GM20431 (cell line): ENCODE measurements around the gene COX4I1.

Experiments used
- in situ Hi-C: fragments of 300-500 bp; cut with MseI, MboI; formaldehyde crosslinking; loops from one replicate; pipeline ENCODE4 v1.15.0; 2020; ENCODE audit warnings: low sequenced_read_pairs; ENCODE audit not compliant: unreplicated experiment

The COX4I1 gene

GRCh38 chr16:85796599-85796998 lies 2.9 kb upstream of the COX4I1 start:
- in situ Hi-C loops: no loop called here

- in situ Hi-C loops: no loop called here
These were observed 1.2 kb upstream of the COX4I1 start for GRCh38 chr16:85798283-85798776.

- in situ Hi-C loops: no loop called here
These were observed 496 bp upstream of the COX4I1 start for GRCh38 chr16:85798901-85799496.

- in situ Hi-C loops: loop anchor here (25.0 kb wide), 1 partner anchor 712 kb away; the partner anchor contains the start of gene FOXF1
These were observed 800 bp downstream of the COX4I1 start for GRCh38 chr16:85800321-85800669.

GRCh38 chr16:85803570-85803969 lies 4.1 kb downstream of the COX4I1 start:
- in situ Hi-C loops: loop anchor here (25.0 kb wide), 1 partner anchor 709 kb away; the partner anchor contains the start of gene FOXF1

GRCh38 chr16:85805442-85806045 lies 6.0 kb downstream of the COX4I1 start:
- in situ Hi-C loops: loop anchor here (25.0 kb wide), 1 partner anchor 707 kb away; the partner anchor contains the start of gene FOXF1

- in situ Hi-C loops: loop anchor here (25.0 kb wide), 1 partner anchor 706 kb away; the partner anchor contains the start of gene FOXF1
These were observed 7.0 kb downstream of the COX4I1 start for GRCh38 chr16:85806539-85806938.

GRCh38 chr16:85807340-85807739 lies 7.8 kb downstream of the COX4I1 start:
- in situ Hi-C loops: loop anchor here (25.0 kb wide), 1 partner anchor 705 kb away; the partner anchor contains the start of gene FOXF1

GRCh38 chr16:85808104-85808503 lies 8.6 kb downstream of the COX4I1 start:
- in situ Hi-C loops: loop anchor here (25.0 kb wide), 1 partner anchor 704 kb away; the partner anchor contains the start of gene FOXF1

GRCh38 chr16:85808926-85809325 lies 9.4 kb downstream of the COX4I1 start:
- in situ Hi-C loops: loop anchor here (25.0 kb wide), 1 partner anchor 703 kb away; the partner anchor contains the start of gene FOXF1

GRCh38 chr16:85809645-85810044 lies 10.2 kb downstream of the COX4I1 start:
- in situ Hi-C loops: loop anchor here (25.0 kb wide), 1 partner anchor 703 kb away; the partner anchor contains the start of gene FOXF1

GRCh38 chr16:85810097-85810741 lies 10.7 kb downstream of the COX4I1 start:
- in situ Hi-C loops: loop anchor here (25.0 kb wide), 1 partner anchor 702 kb away; the partner anchor contains the start of gene FOXF1

GRCh38 chr16:85810742-85811115 lies 11.2 kb downstream of the COX4I1 start:
- in situ Hi-C loops: loop anchor here (25.0 kb wide), 1 partner anchor 702 kb away; the partner anchor contains the start of gene FOXF1

- in situ Hi-C loops: loop anchor here (25.0 kb wide), 1 partner anchor 700 kb away; the partner anchor contains the start of gene FOXF1
These were observed 12.7 kb downstream of the COX4I1 start for GRCh38 chr16:85812031-85812807.

GRCh38 chr16:85812811-85813700 lies 13.6 kb downstream of the COX4I1 start:
- in situ Hi-C loops: loop anchor here (25.0 kb wide), 1 partner anchor 699 kb away; the partner anchor contains the start of gene FOXF1

GRCh38 chr16:85816159-85816558 lies 16.7 kb downstream of the COX4I1 start:
- in situ Hi-C loops: loop anchor here (25.0 kb wide), 1 partner anchor 696 kb away; the partner anchor contains the start of gene FOXF1

- in situ Hi-C loops: loop anchor here (25.0 kb wide), 1 partner anchor 695 kb away; the partner anchor contains the start of gene FOXF1
These were observed 17.7 kb downstream of the COX4I1 start for GRCh38 chr16:85817195-85817594.

- in situ Hi-C loops: loop anchor here (25.0 kb wide), 1 partner anchor 693 kb away; the partner anchor contains the start of gene FOXF1
These were observed 19.8 kb downstream of the COX4I1 start for GRCh38 chr16:85819245-85819644.
